Lung (tissue), 12 donors: ENCODE results near the gene PRKN. TPM values are rescaled to one million over a fixed set of nuclear protein-coding genes. Genes with fewer than 3 reads are reported as not detected.
A peak's percentile ranks its signal among the peaks of the same experiment; 100 is the strongest.

Source experiments
- ATAC-seq: fragments of 200-7000 bp; cut with Tn5 transposase; one replicate; pipeline ENCODE4 v1.9.1; 2020; ENCODE audit warnings: moderate number of reproducible peaks; ENCODE audit not compliant: insufficient read depth, low FRiP score
- DNase-seq, 3 donors: peaks; one replicate each; pipeline ENCODE4 v3.0.0-alpha.2; 2013 to 2017
- H3K27ac ChIP-seq, 2 donors: one replicate each; pipeline ENCODE4 v1.5.1; 2013; ENCODE audit warnings: mild to moderate bottlenecking in 2 of 2, moderate library complexity in 2 of 2, control low read depth in 1 of 2, inconsistent platforms in 1 of 2, low read depth in 1 of 2, low read length in 1 of 2
- H3K27me3 ChIP-seq, 3 donors: one replicate each; pipeline ENCODE4 v1.5.1; 2013; ENCODE audit warnings: low read length in 2 of 3; ENCODE audit not compliant: control insufficient read depth in 3 of 3, insufficient read depth in 3 of 3
- H3K36me3 ChIP-seq, 4 donors: one replicate each; pipeline ENCODE4 v1.5.1; 2013; ENCODE audit warnings: low read length in 4 of 4, mild to moderate bottlenecking in 1 of 4, moderate library complexity in 1 of 4; ENCODE audit not compliant: control insufficient read depth in 4 of 4, insufficient read depth in 4 of 4
- H3K4me1 ChIP-seq, 5 donors: one replicate each; pipeline ENCODE4 v1.5.1; 2013; ENCODE audit warnings: low read length in 5 of 5, mild to moderate bottlenecking in 2 of 5, moderate library complexity in 1 of 5; ENCODE audit not compliant: control insufficient read depth in 5 of 5, insufficient read depth in 5 of 5
- H3K4me3 ChIP-seq: one replicate; pipeline ENCODE4 v1.5.1; 2013; ENCODE audit warnings: mild to moderate bottlenecking, control low read depth, moderate library complexity
- H3K9ac ChIP-seq, 2 donors: one replicate each; pipeline ENCODE4 v1.5.1; 2013; ENCODE audit warnings: low read length in 2 of 2, control low read depth in 1 of 2; ENCODE audit not compliant: insufficient read depth in 1 of 2
- H3K9me3 ChIP-seq, 4 donors: one replicate each; pipeline ENCODE4 v1.5.1; 2013; ENCODE audit warnings: low read length in 3 of 4, mild to moderate bottlenecking in 1 of 4, moderate library complexity in 1 of 4; ENCODE audit not compliant: control insufficient read depth in 4 of 4, insufficient read depth in 3 of 4
- CTCF ChIP-seq: IDR thresholded peaks from 2 replicates; pipeline ENCODE4 v1.5.1; 2012; ENCODE audit warnings: mild to moderate bottlenecking; ENCODE audit errors: control extremely low read depth, extremely low read depth
- WGBS, 2 donors: extraction: QIAGEN DNeasy Blood & Tissue Kit; methylation state at CpG; one replicate each; pipeline ENCODE4 v1.1.7; 2013; 5-methylcytosine and 5-hydroxymethylcytosine counted together
- polyA plus RNA-seq, 2 donors: library from polyadenylated mRNA; stranded (reverse); fragments of 200-250 nt; gene quantifications; one replicate each; pipeline ENCODE4 v1.2.1, GENCODE V29; 2013
- total RNA-seq, 2 donors: library from RNA; depleted of rRNA in 1 of 2; stranded (reverse); fragments of >200 nt in 1 of 2; gene quantifications; one replicate each; pipeline ENCODE4 v1.2.1, GENCODE V29; 2014 to 2021
- donor health status: control.
- donor health status: control.
- donor health status: Bipolar disorder and iron deficiency.
- donor health status: healthy.
- donor health status: DM: yes; HTN: yes; CAD: no.

PRKN gene
- total and polyA plus RNA-seq, 4 donors = 0.27 to 11.2 (median 3.1) TPM

- Histone ChIP-seq H3K4me3 (no peak overlapping the region), H3K27ac (no peak overlapping the region), H3K4me1 (no peaks in the 10 kb centered on the region), H3K36me3 (no peaks in the 10 kb centered on the region), H3K9ac (no peak overlapping the region), H3K27me3 (no peaks in the 10 kb centered on the region), H3K9me3 (peaks cover 0 to 1% (median 0%) of the 10 kb centered on the region in 4 donors)
- no peak for DNase-seq
- 63 to 80% methylated on average over 15 of the region's 15 CpGs for WGBS, 2 donors
- TF ChIP-seq CTCF = no peak
- ATAC-seq = no peak
These were observed 602.7 kb downstream of the PRKN start for GRCh38 chr6:162124710-162125435.

- 45 to 49% methylated on average over 3 of the region's 3 CpGs for WGBS, 2 donors
- H3K36me3 ChIP-seq = no peaks in the 10 kb centered on the region
- H3K9me3 ChIP-seq = peaks cover 0 to 1% (median 0%) of the 10 kb centered on the region in 4 donors
- peaks cover 0 to 4% (median 0%) of the 10 kb centered on the region in 5 donors for H3K4me1 ChIP-seq
- no peaks in the 10 kb centered on the region for H3K27me3 ChIP-seq
- H3K9ac ChIP-seq = no peak overlapping the region
- no peak for TF ChIP-seq CTCF
- no peak for ATAC-seq
- no peak overlapping the region for H3K4me3 ChIP-seq
- no peak overlapping the region for H3K27ac ChIP-seq
- DNase-seq = peak; percentile 18 to 65 (median 33)
These were observed 603.8 kb downstream of the PRKN start for GRCh38 chr6:162123797-162124196.

- no peak overlapping the region for H3K9ac ChIP-seq
- no peak for TF ChIP-seq CTCF
- 20 to 48% methylated on average over 4 of the region's 4 CpGs for WGBS, 2 donors
These were observed 608.2 kb downstream of the PRKN start for GRCh38 chr6:162119341-162119740.

More at GRCh38 chr6:162119341-162119740, 608.2 kb downstream of the PRKN start:
- Histone ChIP-seq H3K27ac (no peak overlapping the region), H3K27me3 (no peaks in the 10 kb centered on the region), H3K9me3 (no peaks in the 10 kb centered on the region), H3K4me1 (peaks cover 0 to 4% (median 0%) of the 10 kb centered on the region in 5 donors), H3K36me3 (no peaks in the 10 kb centered on the region), H3K4me3 (no peak overlapping the region)
- DNase-seq = peak; percentile 13 to 48 (median 34)
- ATAC-seq = peak; percentile 66
